ENCODE data around the gene TAPBPL.
"Not testable (repeated sequence)": the region's sequence is repeated elsewhere in the genome, so short reads cannot be mapped to it uniquely, and the experiment has no call there.

TAPBPL gene

GRCh38 chr12:6472491-6472890 lies 20.6 kb downstream of the TAPBPL start:
- Histone ChIP-seq H3K36me3 (ENCODE audit: control insufficient read depth in 2 of 2, insufficient read depth in 2 of 2, low read length in 2 of 2) (peaks cover 0 to 3% of the 10 kb centered on the region in 2 donors), H3K27me3 (ENCODE audit: control insufficient read depth in 1 of 2, insufficient read depth in 2 of 2, low read length in 2 of 2) (no peaks in the 10 kb centered on the region), H3K9me3 (ENCODE audit: control insufficient read depth in 2 of 2, low read length in 2 of 2) (no peaks in the 10 kb centered on the region), H3K27ac (ENCODE audit: low read length) (no peak overlapping the region), H3K4me1 (ENCODE audit: control insufficient read depth, insufficient read depth, low read length) (peaks cover 22% of the 10 kb centered on the region), H3K9ac (ENCODE audit: low read length in 2 of 2) (no peak overlapping the region), H3K4me3 (ENCODE audit: low read length in 2 of 2) (no peak overlapping the region)

- not testable (repeated sequence) for H3K36me3 ChIP-seq (ENCODE audit: control insufficient read depth in 2 of 2, insufficient read depth in 2 of 2, low read length in 2 of 2); H3K27me3 ChIP-seq (ENCODE audit: control insufficient read depth in 1 of 2, insufficient read depth in 2 of 2, low read length in 2 of 2); H3K4me1 ChIP-seq (ENCODE audit: control insufficient read depth, insufficient read depth, low read length); H3K27ac ChIP-seq (ENCODE audit: low read length); H3K9me3 ChIP-seq (ENCODE audit: control insufficient read depth in 2 of 2, low read length in 2 of 2); H3K9ac ChIP-seq (ENCODE audit: low read length in 2 of 2); H3K4me3 ChIP-seq (ENCODE audit: low read length in 2 of 2)
Observed at GRCh38 chr12:6475233-6475975, 23.6 kb downstream of the TAPBPL start.

- Histone ChIP-seq H3K27ac (ENCODE audit: low read length) (peak overlapping the region; percentile 24), H3K4me3 (ENCODE audit: low read length in 2 of 2) (no peak overlapping the region)
Observed at GRCh38 chr12:6476489-6476888, 24.6 kb downstream of the TAPBPL start.

GRCh38 chr12:6477601-6478377 lies 25.9 kb downstream of the TAPBPL start:
- H3K9ac ChIP-seq (ENCODE audit: low read length in 2 of 2); H3K27ac ChIP-seq (ENCODE audit: low read length); H3K4me3 ChIP-seq (ENCODE audit: low read length in 2 of 2); H3K9me3 ChIP-seq (ENCODE audit: control insufficient read depth in 2 of 2, low read length in 2 of 2); H3K27me3 ChIP-seq (ENCODE audit: control insufficient read depth in 1 of 2, insufficient read depth in 2 of 2, low read length in 2 of 2); H3K4me1 ChIP-seq (ENCODE audit: control insufficient read depth, insufficient read depth, low read length); H3K36me3 ChIP-seq (ENCODE audit: control insufficient read depth in 2 of 2, insufficient read depth in 2 of 2, low read length in 2 of 2): not testable (repeated sequence)

More at GRCh38 chr12:6476489-6476888, 24.6 kb downstream of the TAPBPL start:
- H3K9me3 ChIP-seq (ENCODE audit: control insufficient read depth in 2 of 2, low read length in 2 of 2), result no peaks in the 10 kb centered on the region
- H3K9ac ChIP-seq (ENCODE audit: low read length in 2 of 2), result no peak overlapping the region
- H3K36me3 ChIP-seq (ENCODE audit: control insufficient read depth in 2 of 2, insufficient read depth in 2 of 2, low read length in 2 of 2), result no peaks in the 10 kb centered on the region
- H3K4me1 ChIP-seq (ENCODE audit: control insufficient read depth, insufficient read depth, low read length), result peaks cover 4% of the 10 kb centered on the region
- H3K27me3 ChIP-seq (ENCODE audit: control insufficient read depth in 1 of 2, insufficient read depth in 2 of 2, low read length in 2 of 2), result no peaks in the 10 kb centered on the region

- H3K36me3 ChIP-seq (ENCODE audit: control insufficient read depth in 2 of 2, insufficient read depth in 2 of 2, low read length in 2 of 2), result no peaks in the 10 kb centered on the region
- no peak overlapping the region for H3K27ac ChIP-seq (ENCODE audit: low read length)
- no peaks in the 10 kb centered on the region for H3K27me3 ChIP-seq (ENCODE audit: control insufficient read depth in 1 of 2, insufficient read depth in 2 of 2, low read length in 2 of 2)
- no peaks in the 10 kb centered on the region for H3K9me3 ChIP-seq (ENCODE audit: control insufficient read depth in 2 of 2, low read length in 2 of 2)
- no peak overlapping the region for H3K4me3 ChIP-seq (ENCODE audit: low read length in 2 of 2)
- H3K4me1 ChIP-seq (ENCODE audit: control insufficient read depth, insufficient read depth, low read length), result peaks cover 4% of the 10 kb centered on the region
- no peak overlapping the region for H3K9ac ChIP-seq (ENCODE audit: low read length in 2 of 2)
Observed at GRCh38 chr12:6478416-6478815, 26.6 kb downstream of the TAPBPL start.

GRCh38 chr12:6488240-6488639 lies 36.4 kb downstream of the TAPBPL start:
- Histone ChIP-seq H3K27me3 (ENCODE audit: control insufficient read depth in 1 of 2, insufficient read depth in 2 of 2, low read length in 2 of 2) (no peaks in the 10 kb centered on the region), H3K27ac (ENCODE audit: low read length) (no peak overlapping the region), H3K4me3 (ENCODE audit: low read length in 2 of 2) (no peak overlapping the region), H3K4me1 (ENCODE audit: control insufficient read depth, insufficient read depth, low read length) (peaks cover 2% of the 10 kb centered on the region), H3K9me3 (ENCODE audit: control insufficient read depth in 2 of 2, low read length in 2 of 2) (no peaks in the 10 kb centered on the region), H3K9ac (ENCODE audit: low read length in 2 of 2) (no peak overlapping the region), H3K36me3 (ENCODE audit: control insufficient read depth in 2 of 2, insufficient read depth in 2 of 2, low read length in 2 of 2) (peaks cover 0 to 2% of the 10 kb centered on the region in 2 donors)

- H3K9me3 ChIP-seq (ENCODE audit: control insufficient read depth in 2 of 2, low read length in 2 of 2), result no peaks in the 10 kb centered on the region
- H3K4me3 ChIP-seq (ENCODE audit: low read length in 2 of 2), result no peak overlapping the region
- H3K9ac ChIP-seq (ENCODE audit: low read length in 2 of 2), result no peak overlapping the region
- H3K36me3 ChIP-seq (ENCODE audit: control insufficient read depth in 2 of 2, insufficient read depth in 2 of 2, low read length in 2 of 2), result peaks cover 0 to 2% of the 10 kb centered on the region in 2 donors
- H3K27me3 ChIP-seq (ENCODE audit: control insufficient read depth in 1 of 2, insufficient read depth in 2 of 2, low read length in 2 of 2), result no peaks in the 10 kb centered on the region
- H3K27ac ChIP-seq (ENCODE audit: low read length), result no peak overlapping the region
- H3K4me1 ChIP-seq (ENCODE audit: control insufficient read depth, insufficient read depth, low read length), result peaks cover 4% of the 10 kb centered on the region
Observed at GRCh38 chr12:6489449-6489848, 37.6 kb downstream of the TAPBPL start.

- H3K9ac ChIP-seq (ENCODE audit: low read length in 2 of 2); H3K27me3 ChIP-seq (ENCODE audit: control insufficient read depth in 1 of 2, insufficient read depth in 2 of 2, low read length in 2 of 2); H3K27ac ChIP-seq (ENCODE audit: low read length); H3K4me3 ChIP-seq (ENCODE audit: low read length in 2 of 2); H3K9me3 ChIP-seq (ENCODE audit: control insufficient read depth in 2 of 2, low read length in 2 of 2); H3K36me3 ChIP-seq (ENCODE audit: control insufficient read depth in 2 of 2, insufficient read depth in 2 of 2, low read length in 2 of 2): not testable (repeated sequence)
- peaks cover 12% of the 10 kb centered on the region for H3K4me1 ChIP-seq (ENCODE audit: control insufficient read depth, insufficient read depth, low read length)
Observed at GRCh38 chr12:6490673-6491072, 38.8 kb downstream of the TAPBPL start.

GRCh38 chr12:6492838-6493496 lies 41.1 kb downstream of the TAPBPL start, which contains the start of gene MRPL51:
TSS of gene MRPL51 (minus strand) at chr12:6493262. CDS start at chr12:6493136, 126 bp downstream.
- no peaks in the 10 kb centered on the region for H3K9me3 ChIP-seq (ENCODE audit: control insufficient read depth in 2 of 2, low read length in 2 of 2)
- H3K36me3 ChIP-seq (ENCODE audit: control insufficient read depth in 2 of 2, insufficient read depth in 2 of 2, low read length in 2 of 2), result peaks cover 0 to 2% of the 10 kb centered on the region in 2 donors
- no peaks in the 10 kb centered on the region for H3K27me3 ChIP-seq (ENCODE audit: control insufficient read depth in 1 of 2, insufficient read depth in 2 of 2, low read length in 2 of 2)
- H3K4me3 ChIP-seq (ENCODE audit: low read length in 2 of 2), result peak within 1 kb of the TSS; percentile 95 to 98
- peaks cover 12% of the 10 kb centered on the region for H3K4me1 ChIP-seq (ENCODE audit: control insufficient read depth, insufficient read depth, low read length)
- H3K27ac ChIP-seq (ENCODE audit: low read length), result peak within 1 kb of the TSS; percentile 98
- H3K9ac ChIP-seq (ENCODE audit: low read length in 2 of 2), result peak within 1 kb of the TSS; percentile 91 to 99

GRCh38 chr12:6493497-6494257 lies 41.8 kb downstream of the TAPBPL start, which contains the start of gene NCAPD2:
TSS of gene NCAPD2 (plus strand) at chr12:6494102. CDS start at chr12:6495099, 997 bp downstream.
- peak within 1 kb of the TSS; percentile 91 to 99 for H3K9ac ChIP-seq (ENCODE audit: low read length in 2 of 2)
- peaks cover 12% of the 10 kb centered on the region for H3K4me1 ChIP-seq (ENCODE audit: control insufficient read depth, insufficient read depth, low read length)
- H3K4me3 ChIP-seq (ENCODE audit: low read length in 2 of 2), result peak within 1 kb of the TSS; percentile 95 to 98
- no peaks in the 10 kb centered on the region for H3K9me3 ChIP-seq (ENCODE audit: control insufficient read depth in 2 of 2, low read length in 2 of 2)
- no peaks in the 10 kb centered on the region for H3K27me3 ChIP-seq (ENCODE audit: control insufficient read depth in 1 of 2, insufficient read depth in 2 of 2, low read length in 2 of 2)
- H3K36me3 ChIP-seq (ENCODE audit: control insufficient read depth in 2 of 2, insufficient read depth in 2 of 2, low read length in 2 of 2), result peaks cover 0 to 2% of the 10 kb centered on the region in 2 donors
- H3K27ac ChIP-seq (ENCODE audit: low read length), result peak within 1 kb of the TSS; percentile 98

Data from stomach smooth muscle (tissue), 2 donors.